ENCODE data around the gene SPATA2.

The SPATA2 gene

GRCh38 chr20:49929142-49929494, 13.8 kb upstream of the SPATA2 start:
- DNase-seq: no peak

GRCh38 chr20:49928411-49929141, 13.2 kb upstream of the SPATA2 start:
- peak; percentile 88 for DNase-seq

DNA sequence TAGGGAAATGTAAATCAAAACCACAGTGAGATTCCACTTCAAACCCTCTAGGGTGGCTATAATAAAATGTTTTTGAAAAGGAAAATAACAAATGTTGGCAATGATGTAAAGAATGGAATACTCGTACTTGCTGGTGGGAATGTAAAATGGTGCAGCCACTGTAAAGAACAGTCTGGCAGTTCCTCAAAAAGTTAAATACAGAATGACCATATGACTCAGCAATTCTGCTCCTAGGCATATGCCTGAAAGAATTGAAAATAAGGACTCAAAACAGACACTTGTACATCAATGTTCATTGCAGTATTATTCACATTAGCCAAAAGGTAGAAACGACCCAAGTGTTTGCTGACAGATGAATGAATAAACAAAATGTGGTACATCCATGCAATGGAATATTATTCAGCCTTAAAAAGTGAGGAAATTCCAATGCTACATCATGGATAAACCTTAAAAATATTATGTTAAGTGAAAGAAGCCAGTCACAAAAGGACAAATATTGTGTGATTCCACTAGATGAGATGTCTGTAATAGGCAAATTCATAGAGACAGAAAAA, 10.6 kb upstream of the SPATA2 start:
- DNase-seq: no peak

GRCh38 chr20:49924247-49924646, 8.9 kb upstream of the SPATA2 start:
- DNase-seq: no peak

DNA sequence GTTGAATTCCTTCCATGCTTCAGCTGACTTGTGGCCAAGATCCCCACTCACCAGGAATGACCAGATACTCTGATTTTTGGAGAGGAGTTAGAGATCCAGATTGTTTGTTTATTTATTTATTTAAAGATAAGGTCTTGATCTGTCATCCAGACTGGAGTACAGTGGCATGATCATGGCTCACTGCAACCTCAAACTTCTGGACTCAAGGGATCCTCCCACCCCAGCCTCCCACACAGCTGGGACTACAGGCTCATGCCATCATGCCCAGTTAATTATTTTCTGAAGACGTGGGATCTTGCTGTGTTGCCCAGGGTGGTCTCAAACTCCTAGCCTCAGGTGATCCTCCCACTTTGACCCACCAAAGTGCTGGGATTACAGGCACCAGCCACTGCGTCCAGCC, 4.1 kb upstream of the SPATA2 start:
- DNase-seq: no peak

DNA sequence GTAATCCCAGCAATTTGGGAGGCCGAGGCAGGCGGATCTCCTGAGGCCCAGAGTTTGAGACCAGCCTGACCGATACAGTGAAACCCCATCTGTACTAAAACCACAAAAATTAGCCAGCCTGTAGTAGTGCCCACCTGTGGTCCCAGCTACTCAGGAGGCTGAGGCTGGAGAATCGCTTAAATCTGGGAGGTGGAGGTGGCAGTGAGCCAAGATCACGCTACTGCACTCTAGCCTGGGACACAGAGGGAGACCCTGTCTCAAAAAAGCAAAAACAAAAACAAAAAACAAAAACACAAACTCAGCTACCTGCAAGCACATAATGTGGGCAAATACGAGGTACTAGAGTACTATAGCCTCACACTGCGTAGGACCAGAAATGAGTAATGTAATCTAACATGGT, 3.7 kb upstream of the SPATA2 start:
- no peak for DNase-seq

- DNase-seq: no peak
Measured at GRCh38 chr20:49918446-49918845, 3.1 kb upstream of the SPATA2 start.

- peak; percentile 46 for DNase-seq
Measured at GRCh38 chr20:49916146-49917002, 1.0 kb upstream of the SPATA2 start.

DNA sequence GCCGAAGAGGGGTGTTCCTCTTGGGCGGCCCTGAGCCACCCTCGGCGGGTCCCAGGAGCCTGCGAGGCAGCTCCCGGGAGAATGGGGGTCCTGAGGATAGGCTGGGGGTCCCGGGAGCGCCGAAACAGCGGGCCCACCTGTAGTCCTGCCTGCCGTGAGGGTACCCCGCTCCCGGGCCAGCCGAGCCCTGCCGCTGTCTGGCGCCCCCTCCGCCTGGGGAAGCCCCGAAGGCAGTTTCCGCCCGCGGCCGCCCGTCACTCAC, 280 bp downstream of the SPATA2 start:
- no peak for DNase-seq

GRCh38 chr20:49914310-49915117, 815 bp downstream of the SPATA2 start:
- peak; percentile 30 for DNase-seq

DNA sequence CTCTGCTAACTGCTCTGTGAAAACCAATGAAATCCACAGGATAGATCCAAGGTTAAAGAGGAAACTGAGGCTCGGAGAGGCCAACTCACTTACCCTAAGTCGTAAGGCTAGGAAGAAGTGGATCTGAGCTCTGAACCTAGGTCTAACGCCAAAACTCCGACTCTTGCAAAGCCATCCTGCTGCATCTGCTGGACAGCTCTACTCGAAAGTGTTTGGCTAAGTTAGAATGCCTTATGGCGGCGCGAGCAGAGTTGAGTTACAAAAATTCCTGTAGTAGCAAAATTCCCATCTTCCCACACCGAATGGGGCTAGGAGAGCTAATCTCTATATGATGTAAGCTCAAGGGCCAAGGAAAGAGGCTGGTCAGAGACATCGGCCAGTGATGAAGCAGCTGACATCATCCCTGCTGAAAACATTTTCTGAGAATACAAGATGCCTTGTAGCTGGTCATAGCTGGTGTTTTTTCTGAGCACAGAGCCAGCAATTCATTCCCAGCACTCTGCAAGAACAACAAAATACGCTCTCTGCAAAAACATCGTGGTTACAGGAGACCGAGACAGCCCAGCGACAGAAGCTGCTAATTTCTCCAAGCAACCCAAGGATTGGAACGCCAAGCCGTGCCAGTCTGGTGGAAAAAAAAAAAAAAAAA, 1.8 kb downstream of the SPATA2 start:
- no peak for DNase-seq

GRCh38 chr20:49910340-49910706, 5.0 kb downstream of the SPATA2 start:
- no peak for DNase-seq

DNA sequence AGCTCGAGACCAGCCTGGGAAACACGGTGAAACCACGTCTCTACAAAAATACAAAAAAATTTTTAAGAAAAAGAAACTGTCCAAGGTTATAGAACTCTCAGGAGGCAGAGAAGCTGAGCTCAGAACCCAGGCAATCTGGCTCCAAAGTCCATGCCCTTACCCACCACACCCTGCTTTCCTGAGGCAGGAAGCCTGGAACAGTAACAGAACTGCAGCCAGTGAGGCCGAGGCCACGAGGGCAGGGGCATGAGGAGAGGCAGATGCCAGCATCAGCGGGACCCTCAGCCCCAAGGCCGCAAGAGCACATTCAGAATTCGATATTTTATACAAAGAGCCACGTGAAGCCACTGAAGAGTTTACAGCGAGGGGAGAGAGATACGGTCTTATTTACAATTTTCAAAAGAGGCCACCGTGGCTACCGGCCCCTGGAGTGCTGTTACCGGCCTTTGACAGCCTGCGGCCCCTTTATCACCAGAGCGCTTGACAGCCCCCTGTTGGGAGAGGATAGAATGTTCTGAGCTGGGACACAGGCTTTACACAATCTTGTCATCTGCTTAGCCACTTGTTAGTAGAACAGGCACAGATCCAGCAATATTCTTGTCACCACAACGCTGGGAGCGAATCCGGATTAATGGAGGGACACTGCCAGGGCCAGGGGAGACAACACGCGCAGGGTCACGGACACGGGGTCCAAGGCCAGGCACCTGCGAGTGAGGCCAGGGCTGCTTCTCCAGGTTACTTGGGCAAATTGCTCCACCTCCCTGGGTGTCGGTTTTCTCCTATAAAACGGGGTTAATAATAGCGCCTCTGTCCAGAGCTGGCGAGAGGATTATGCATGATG, 5.6 kb downstream of the SPATA2 start:
- DNase-seq: no peak

DNA sequence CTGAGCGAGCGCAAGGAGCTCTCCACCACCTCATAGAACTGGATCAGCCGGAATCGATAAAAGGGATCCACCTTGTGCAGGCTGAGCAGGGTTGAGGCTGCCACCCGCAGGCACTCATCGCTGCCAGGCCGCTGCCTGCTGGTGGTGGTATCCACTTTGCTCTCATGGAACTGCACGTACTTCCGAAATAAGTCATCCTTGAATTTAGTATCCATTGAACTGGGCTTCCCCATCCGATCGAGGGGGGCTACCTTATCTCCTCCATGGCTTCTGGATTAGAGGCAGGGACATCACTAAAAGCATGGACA, 7.1 kb downstream of the SPATA2 start:
- no peak for DNase-seq

DNA sequence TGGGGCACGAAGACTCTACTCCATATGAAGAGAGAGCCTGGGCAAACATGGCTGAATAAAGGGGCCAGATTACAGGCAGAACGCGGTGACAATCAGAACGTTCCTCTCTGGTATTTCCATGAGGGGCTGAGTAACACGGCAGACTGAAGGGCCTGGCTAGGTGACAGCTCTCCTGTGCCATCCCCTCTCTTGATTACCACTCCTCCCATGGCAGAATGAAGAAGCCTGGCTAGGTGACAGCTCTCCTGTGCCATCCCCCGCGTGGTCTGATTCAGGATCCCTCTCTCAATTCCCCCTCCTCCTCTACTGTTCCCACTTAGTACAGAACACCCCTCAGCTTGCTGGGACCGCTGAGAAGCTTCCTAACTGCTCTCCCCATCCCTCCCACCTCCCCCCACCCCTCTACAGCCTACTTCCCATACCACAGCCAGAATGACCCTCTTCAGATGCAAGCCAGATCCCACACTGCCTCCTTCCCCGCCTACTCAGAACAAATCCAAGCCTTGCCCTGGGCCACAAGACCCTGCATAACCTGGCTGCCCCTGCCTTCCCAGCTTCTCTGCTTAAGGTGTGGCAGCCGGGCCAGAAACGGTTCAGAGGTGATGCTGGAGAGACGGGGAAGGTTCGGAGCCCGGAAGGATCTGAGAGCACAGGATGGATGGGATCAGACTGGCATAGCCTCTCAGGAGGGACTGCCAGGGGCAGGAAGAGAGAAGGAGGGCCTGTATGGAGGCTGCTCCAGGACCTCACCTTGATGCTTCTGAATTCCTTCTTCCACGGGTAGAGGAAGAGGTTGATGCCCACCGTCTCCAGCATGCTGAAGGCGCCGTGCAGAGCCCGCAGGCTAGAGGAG, 7.7 kb downstream of the SPATA2 start:
- no peak for DNase-seq

DNA sequence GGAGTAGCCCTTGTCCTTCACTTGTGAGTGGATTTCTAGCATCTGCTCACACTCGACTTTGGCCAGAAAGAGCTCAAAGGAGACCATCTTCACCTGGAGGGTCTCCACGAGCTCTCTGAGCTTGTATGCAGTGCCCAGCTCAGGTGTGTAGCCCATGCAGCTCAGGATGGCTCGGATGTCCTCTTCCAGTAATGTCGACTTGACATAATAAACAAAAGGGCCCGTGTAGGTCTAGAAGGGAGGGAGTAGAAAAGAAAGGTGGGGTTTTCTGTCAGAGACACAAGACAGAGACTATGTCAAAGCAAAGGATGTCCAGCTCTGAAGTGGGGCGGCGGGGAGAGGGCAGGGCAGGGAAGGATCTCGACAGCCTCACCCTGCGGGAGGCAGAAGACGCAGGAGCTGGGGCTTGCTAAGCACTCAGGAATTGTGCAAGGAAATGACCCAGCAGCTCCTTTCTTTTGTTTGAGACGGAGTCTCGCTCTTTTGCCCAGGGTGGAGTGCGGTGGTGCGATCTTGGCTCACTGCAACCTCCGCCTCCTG, 8.6 kb downstream of the SPATA2 start:
- no peak for DNase-seq

DNA sequence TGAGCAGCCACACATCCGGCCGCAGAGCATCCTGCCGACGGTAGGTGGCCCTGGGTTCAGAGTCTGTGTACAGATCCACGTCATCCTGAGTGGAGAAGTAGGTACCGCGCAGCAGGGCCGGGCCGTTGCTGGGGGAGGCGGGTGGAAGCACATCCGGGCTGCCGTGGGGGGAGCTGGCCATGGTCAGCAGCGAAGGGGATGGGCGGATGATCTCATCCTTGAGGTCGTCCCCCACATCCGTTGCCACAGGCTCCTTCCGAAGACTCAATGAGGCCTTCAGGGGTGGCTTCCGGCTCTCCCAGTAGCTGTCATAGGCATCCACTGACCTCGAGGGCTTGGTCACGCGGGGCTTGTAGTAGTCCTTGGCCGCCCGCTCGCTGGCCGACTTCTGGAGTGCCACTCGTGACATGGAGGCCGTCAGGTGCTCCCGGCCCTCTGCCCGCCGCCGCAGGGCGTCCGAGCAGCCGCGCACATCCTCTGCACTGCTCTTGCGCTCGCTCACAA, 9.2 kb downstream of the SPATA2 start:
- no peak for DNase-seq

- DNase-seq: no peak
Measured at GRCh38 chr20:49905415-49906091, 9.8 kb downstream of the SPATA2 start.

- no peak for DNase-seq
Measured at GRCh38 chr20:49904440-49905214, 10.7 kb downstream of the SPATA2 start.

Measured in stimulated activated CD8-positive, alpha-beta memory T cell treated with anti-CD3 and anti-CD28 coated beads, Interleukin-4, amount 100 ng/mL, for 48 hours (primary cell).